ENCODE measurements around the gene TMEM61.
"Not testable (repeated sequence)": the region's sequence is repeated elsewhere in the genome, so short reads cannot be mapped to it uniquely, and the experiment has no call there.

TMEM61 gene

GRCh38 chr1:55000110-55001085 is 20.0 kb downstream of the TMEM61 start:
- DNase-seq (ENCODE audit: low read depth in 3 of 3), result no peak

DNA sequence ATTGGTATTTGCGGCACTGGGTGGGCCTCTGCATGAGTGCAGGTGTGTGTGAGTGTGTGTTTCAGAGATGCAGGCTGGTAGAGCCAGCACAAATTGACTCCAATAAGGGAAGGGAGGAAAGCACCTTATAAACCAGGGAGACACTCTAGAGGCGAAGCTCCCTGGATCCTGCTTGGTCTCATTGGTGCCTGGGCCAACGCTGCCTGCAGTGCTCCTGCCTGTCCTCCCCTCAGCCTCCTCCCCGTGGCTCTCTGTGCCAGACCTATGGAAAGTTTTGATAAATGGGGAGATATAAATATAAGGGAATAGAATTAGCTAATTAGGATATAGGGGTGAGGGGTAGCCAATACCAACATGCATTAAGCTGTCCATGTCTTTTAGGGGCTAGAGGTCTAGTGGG is 20.9 kb downstream of the TMEM61 start:
- DNase-seq (ENCODE audit: low read depth in 3 of 3), result no peak

- DNase-seq (ENCODE audit: low read depth in 3 of 3), result no peak
Observed at GRCh38 chr1:55002686-55003085, 22.3 kb downstream of the TMEM61 start.

GRCh38 chr1:55005351-55006140 is 25.1 kb downstream of the TMEM61 start:
- no peak for DNase-seq (ENCODE audit: low read depth in 3 of 3)

DNA sequence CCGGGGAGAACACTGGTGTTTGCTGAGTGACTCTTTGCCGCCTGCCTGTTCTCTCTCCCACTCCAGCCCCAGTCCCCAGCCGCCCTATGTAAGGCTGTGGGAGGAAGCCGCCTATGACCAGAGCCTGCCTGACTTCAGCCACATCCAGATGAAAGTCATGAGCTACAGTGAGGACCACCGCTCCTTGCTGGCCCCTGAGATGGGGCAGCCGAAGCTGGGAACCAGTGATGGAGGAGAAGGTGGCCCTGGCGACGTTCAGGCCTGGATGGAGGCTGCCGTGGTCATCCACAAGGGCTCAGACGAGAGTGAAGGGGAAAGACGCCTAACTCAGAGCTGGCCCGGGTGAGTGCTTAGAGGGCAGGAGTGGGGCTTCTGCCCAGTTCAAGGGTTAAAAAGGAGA is 26.5 kb downstream of the TMEM61 start:
- no peak for DNase-seq (ENCODE audit: low read depth in 3 of 3)

GRCh38 chr1:55007625-55008024 is 27.2 kb downstream of the TMEM61 start:
- DNase-seq (ENCODE audit: low read depth in 3 of 3), result no peak

- no peak for DNase-seq (ENCODE audit: low read depth in 3 of 3)
Observed at GRCh38 chr1:55010194-55010886, 29.9 kb downstream of the TMEM61 start.

DNA sequence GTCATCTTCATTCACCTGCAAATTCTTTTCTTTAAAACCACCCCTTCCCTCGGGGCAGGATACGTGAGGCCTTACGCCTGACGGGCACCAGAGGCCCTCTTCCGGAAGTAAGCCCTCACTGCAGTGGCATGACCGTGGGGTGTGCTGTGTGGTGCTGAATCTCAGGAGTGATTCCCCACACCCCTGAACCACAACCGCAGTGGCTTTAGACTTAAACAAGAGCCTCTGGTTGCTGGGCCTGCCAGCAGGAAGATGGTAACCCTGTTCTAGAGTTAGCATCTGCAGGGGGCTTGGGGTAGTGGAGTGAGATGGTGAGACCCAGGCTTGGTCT is 30.4 kb downstream of the TMEM61 start:
- DNase-seq (ENCODE audit: low read depth in 3 of 3), result no peak

GRCh38 chr1:55012661-55013060 is 32.2 kb downstream of the TMEM61 start:
- DNase-seq (ENCODE audit: low read depth in 3 of 3), result no peak

DNA sequence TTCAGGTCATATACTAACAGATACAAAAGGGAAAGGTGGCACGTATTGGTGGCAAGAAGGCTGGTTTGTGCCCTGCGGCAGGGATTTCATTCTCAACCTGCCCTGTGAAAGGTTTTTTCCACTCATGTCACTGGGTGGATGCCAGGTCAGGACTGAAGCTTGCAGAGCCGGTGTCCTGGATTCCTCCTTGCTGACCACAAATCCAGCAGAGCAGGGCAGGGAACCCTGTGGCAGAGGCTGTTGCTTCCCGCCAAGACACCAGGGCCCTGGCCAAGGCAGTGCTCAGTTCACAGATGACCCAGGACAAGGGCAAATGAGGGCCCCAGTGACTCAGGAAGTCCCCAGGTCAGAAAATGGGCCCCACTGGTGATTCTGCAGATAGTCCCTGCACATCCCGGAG is 34.7 kb downstream of the TMEM61 start:
- DNase-seq (ENCODE audit: low read depth in 3 of 3), result no peak

GRCh38 chr1:55015731-55016620 is 35.5 kb downstream of the TMEM61 start:
- DNase-seq (ENCODE audit: low read depth in 3 of 3), result no peak

GRCh38 chr1:55018395-55018794 is 38.0 kb downstream of the TMEM61 start:
- no peak for DNase-seq (ENCODE audit: low read depth in 3 of 3)

- peak; percentile 21 to 69 (median 37) for DNase-seq (ENCODE audit: low read depth in 3 of 3)
Observed at GRCh38 chr1:55021942-55022546, 41.6 kb downstream of the TMEM61 start.

DNA sequence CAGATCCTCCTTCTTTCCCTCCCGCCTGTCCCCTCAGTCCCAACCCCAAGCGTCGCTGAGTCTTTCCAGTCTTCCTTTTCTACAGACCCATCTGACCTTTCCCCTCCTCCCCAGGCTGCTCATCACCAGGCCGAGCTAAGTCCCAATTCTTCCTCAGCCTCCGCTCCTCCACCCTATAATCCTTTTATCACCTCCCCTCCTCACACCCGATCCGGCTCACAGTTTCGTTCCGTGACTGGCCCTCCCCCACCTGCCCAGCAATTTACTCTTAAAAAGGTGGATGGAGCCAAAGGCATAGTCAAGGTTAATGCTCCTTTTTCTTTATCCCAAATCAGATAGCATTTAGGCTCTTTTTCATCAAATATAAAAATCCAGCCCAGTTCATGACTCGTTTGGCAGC is 43.7 kb downstream of the TMEM61 start:
- DNase-seq (ENCODE audit: low read depth in 3 of 3), result not testable (repeated sequence)

GRCh38 chr1:55026682-55027081 is 46.3 kb downstream of the TMEM61 start:
- not testable (repeated sequence) for DNase-seq (ENCODE audit: low read depth in 3 of 3)

GRCh38 chr1:55031098-55031497 is 50.7 kb downstream of the TMEM61 start:
- not testable (repeated sequence) for DNase-seq (ENCODE audit: low read depth in 3 of 3)

GRCh38 chr1:55033265-55033614 is 52.8 kb downstream of the TMEM61 start:
- DNase-seq (ENCODE audit: low read depth in 3 of 3), result no peak

DNA sequence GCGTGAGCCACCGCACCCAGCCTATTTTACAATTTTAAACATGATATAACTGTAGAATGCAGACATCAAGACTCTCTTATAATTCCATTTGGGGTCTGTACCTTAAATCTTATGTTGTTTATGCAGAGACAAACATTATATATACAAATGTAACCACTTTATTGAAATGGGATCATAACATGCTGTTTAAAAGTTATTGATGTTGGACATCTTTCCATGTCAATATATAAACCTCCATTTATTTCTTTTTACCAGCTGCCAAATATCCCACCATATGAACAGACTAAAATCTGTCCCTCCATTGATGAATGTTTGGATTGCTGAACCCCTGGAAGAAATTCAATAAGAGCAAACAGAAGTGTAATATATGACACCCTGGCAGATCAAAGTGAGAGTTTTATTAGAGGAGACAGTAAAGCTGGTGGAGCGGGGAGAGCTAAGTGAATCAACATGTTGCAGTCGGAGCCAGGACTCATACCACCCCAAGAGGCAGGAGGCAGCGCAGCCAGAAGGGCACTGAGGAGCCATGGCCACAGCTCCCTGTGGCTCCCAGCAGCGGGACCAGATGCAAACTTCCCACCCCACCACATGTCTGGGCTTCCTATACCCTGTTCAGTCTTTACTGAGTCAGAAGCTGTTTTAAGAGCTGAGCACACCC is 54.2 kb downstream of the TMEM61 start:
- no peak for DNase-seq (ENCODE audit: low read depth in 3 of 3)

DNA sequence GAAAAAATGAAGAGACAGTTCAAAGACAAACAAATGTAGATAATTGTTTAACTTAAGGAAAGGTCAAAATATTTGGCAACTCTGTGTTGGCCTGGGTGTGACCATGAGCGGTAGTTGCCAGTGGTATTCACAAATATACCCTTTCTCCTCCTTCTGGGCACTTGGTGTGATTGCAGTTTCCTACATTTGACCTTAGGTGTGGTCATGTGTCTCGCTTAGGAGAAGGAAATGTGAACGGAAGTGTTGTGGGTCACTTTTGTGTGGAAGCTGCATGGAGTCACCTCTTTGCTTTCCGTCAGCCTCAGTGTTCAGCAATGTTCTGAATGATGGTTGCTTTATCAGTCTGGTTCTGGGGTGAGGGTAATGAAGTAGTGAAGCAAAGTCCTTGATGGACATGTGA is 55.5 kb downstream of the TMEM61 start:
- DNase-seq (ENCODE audit: low read depth in 3 of 3), result no peak

All from stimulated activated CD4-positive, alpha-beta T cell treated with anti-CD3 and anti-CD28 coated beads, TNF-alpha, amount 100 ng/mL, for 24 hours (primary cell).